H54 (cell line): ENCODE results near the gene HDAC9.
A peak's percentile ranks its signal among the peaks of the same experiment; 100 is the strongest.

Experiments used
- DNase-seq: peaks from one replicate; pipeline ENCODE4 v3.0.0; 2011; ENCODE audit warnings: low spot score, mixed read lengths; ENCODE audit not compliant: insufficient read length
- FAIRE-seq: peaks from 3 replicates; lab custom pipeline; 2011; peaks lifted over from hg19 to GRCh38; lab: Jason Lieb, UNC
- POLR2A ChIP-seq: IDR thresholded peaks from 2 replicates; pipeline ENCODE4 v1.6.1; 2011; ENCODE audit warnings: low read depth, mild to moderate bottlenecking, low read length

The HDAC9 gene

GRCh38 chr7:18495412-18496340, at the start of gene HDAC9:
Gene HDAC9 (plus strand): TSS chr7:18495749. CDS start chr7:18496303, 554 bp downstream.
- DNase-seq (no peak), FAIRE-seq (peak; percentile 91)
- TF ChIP-seq POLR2A, result no peak

DNA sequence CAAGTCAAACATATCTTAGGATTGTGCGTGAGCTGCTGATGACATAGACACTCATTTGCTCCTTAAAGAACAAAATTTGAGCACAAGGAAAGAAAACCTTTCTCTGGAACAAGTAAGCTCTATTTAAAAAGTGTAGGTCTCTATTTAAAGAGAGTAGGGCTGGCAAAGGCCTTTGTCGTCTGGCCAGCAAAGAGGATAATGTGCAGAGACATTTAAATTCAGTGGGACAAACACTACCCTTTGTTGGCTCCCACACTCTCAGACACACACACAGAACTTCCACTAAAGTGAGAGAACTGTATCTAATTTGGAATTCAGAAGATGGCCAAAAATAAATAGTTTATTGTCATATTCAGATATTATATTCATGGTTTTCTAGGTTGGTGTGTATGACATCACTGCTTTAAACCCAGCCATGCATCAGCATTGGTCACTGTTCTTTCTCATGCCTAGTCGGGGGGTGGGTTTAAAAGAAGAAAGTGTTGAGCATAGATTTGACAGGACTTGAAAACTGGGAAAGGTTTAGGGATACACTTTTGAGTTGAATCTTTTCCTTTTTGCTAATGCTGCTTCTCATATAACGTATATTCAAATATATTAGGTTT, 49.5 kb upstream of the HDAC9 start:
- DNase-seq (no peak), FAIRE-seq (peak; percentile 87)
- no peak for TF ChIP-seq POLR2A

GRCh38 chr7:18450019-18450418, 45.5 kb upstream of the HDAC9 start:
- DNase-seq, result no peak
- TF ChIP-seq POLR2A, result no peak
- peak; percentile 64 for FAIRE-seq

DNA sequence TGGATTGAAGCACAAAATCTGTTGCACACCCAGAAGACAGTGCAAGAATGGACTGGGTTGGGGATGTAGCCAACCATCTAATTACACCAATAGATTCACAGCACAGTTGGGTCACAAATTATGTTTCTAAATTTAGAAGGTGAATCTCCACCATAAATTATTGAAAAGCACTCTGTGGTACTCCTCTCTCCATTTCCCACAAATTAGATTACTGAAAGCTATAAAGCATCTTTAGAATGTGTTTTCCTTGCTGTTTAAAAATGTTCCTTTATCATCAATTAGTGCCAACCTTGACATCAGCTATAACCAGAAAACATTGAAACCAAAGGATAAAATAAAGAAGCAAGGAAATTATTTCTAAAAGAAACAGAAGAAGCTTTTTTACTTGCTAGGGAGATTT, 39.9 kb upstream of the HDAC9 start:
- DNase-seq (no peak), FAIRE-seq (no peak)
- TF ChIP-seq POLR2A, result no peak

DNA sequence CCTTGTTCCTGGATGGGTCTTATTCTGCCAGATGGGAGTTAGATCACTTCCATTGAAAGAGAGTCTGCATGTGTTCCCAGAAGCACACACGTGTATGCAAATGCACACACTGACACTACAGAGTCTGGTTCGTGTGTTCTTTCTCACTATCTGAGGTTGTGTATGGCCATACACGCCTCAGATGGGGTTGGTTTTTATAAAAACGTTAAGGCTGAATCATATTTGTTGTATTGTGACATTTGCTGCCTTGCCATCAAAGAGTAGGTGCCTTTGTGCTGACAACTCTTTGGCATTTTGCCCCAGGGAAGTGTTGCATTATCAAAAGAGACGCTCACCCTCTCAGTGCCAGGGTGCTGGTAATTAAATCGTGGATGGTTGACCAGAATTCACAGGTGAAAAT, 37.7 kb upstream of the HDAC9 start:
- FAIRE-seq, result no peak
- TF ChIP-seq POLR2A, result no peak
- DNase-seq, result no peak

- DNase-seq (peak; percentile 50), FAIRE-seq (peak; percentile 100)
- TF ChIP-seq POLR2A, result no peak
Measured at GRCh38 chr7:18458830-18459229, 36.7 kb upstream of the HDAC9 start.

DNA sequence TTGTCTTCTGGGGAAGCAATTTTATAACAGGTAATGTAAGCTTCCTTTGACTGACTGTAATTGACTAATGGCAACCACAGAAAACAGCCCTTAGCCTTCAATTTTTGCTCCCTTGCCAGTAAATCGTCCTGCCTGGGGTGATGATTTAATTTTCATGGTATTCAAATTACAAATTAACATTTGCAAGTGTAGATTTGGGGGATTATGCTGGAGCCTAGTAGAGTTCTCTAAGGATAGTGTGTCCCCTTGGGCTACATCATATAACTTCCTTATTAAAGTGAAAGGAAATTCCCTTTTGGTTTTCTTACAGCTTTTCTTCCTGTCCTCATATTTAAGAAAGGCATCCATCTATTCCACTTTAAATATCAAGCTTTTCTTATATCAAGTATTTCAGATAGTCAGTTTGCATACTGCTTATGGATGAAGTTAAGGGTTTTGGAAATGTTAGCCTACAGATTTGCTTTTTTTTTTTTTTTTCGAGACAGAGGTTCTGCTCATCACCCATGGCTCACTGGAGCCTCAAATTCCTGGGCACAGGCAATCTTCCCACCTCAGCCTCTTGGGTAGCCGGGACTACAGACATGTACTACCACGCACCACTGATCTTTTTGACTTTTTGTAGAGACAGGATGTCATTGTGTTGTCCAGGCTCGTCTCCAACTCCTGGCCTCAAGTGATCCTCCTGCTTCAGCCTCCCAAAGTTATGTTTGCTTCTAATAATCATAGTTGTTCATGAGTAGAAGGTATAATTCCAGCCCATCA, 35.9 kb upstream of the HDAC9 start:
- no peak for TF ChIP-seq POLR2A
- DNase-seq (no peak), FAIRE-seq (no peak)

DNA sequence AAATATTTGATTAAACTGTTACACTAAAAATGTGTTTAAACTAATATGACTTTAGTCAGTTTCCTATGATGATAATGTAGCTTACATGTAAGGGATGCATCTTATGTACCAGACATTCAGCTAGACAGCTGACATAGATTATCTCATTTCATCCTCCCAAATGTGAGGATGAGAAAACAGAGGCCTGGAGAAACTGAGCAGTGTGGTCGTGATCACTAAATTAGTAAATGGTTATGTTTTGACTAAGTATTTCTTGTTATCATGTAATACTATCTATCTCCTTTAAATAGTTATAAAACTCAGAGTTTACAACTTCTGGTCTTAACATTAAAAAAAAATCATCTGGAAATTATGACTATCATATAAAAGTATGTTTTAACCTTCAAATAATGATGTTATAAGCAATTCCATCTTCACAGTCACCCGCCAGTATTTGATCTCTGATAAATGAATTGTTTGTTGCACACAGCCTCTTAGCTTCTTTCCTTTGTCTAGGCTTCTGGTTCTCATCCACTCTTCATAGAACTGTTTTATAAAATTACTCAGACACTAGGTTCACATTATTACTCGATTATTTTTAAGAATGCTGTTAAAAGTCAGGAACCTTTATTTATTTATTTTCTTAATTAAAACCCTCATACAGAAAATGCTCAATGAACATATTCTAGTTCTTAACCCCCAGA, 33.6 kb upstream of the HDAC9 start:
- no peak for DNase-seq
- TF ChIP-seq POLR2A, result no peak
- peak; percentile 62 for FAIRE-seq

DNA sequence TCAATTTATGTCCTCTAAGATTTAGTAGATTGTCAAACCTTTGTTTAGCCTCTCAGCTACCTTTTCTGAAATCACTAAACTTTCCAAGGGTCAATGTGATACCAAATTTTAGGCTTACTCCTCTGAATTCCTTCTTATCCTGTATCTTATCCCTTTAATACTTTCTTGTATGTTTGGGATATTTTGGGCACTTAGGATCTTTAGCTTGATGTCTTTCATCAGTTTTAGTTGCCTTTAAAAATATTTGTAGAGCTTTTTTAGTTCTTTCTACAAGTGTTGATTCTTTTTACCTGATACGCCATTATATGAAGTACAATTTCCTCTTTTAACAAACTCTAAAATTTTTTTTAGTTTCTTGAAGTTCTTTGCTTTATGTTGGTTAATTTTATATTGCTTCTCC, 30.7 kb upstream of the HDAC9 start:
- DNase-seq (no peak), FAIRE-seq (no peak)
- TF ChIP-seq POLR2A, result no peak

- DNase-seq, result no peak
- peak; percentile 89 for FAIRE-seq
- no peak for TF ChIP-seq POLR2A
Measured at GRCh38 chr7:18467011-18467410, 28.5 kb upstream of the HDAC9 start.

DNA sequence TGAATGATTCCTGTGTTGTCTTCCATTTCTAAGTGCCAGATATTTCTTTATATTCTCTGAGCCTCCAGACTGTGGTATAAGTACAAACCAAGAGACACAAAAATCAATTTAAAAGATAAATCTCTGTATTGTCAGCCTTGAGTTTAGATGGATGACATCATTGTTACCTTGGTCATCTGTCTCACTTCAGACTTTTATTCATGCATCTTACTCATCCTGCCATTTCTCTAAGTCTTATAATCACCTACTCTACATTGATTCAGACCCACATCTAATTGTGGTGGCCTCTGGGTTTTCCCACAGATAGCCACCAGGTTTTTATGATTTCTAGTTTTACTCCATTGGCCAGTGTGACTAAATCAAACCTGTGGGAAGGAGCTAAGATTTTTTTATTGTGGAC, 26.8 kb upstream of the HDAC9 start:
- DNase-seq, result no peak
- no peak for FAIRE-seq
- no peak for TF ChIP-seq POLR2A

DNA sequence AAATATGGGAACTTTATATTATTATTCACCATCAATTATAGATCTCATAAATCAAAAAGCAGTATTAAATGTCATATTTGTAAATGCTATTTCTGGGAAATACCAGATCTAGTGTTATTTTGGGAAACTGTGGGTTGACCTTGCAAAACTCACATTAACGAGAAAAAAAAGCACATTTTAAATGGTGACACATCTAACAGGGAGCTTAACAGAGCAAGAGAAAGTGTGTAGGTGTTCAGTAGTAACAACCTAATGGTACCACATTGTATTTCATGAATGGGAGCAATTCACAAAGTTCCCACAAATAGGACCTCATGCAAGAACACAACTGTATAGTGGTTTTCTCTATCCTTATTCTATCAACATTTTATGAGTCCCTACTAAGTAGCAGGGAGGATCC, 26.2 kb upstream of the HDAC9 start:
- TF ChIP-seq POLR2A, result no peak
- FAIRE-seq, result peak; percentile 45
- DNase-seq, result no peak

GRCh38 chr7:18471476-18472160, 23.9 kb upstream of the HDAC9 start:
- TF ChIP-seq POLR2A, result no peak
- DNase-seq (no peak), FAIRE-seq (no peak)
